HG02678 (cell line): ENCODE results near the gene PROS1.

Source experiments
- ATAC-seq: cut with Tn5 transposase; IDR thresholded peaks from one replicate; pipeline ENCODE4 v1.9.1; 2021; ENCODE audit warnings: mild to moderate bottlenecking, moderate library complexity; ENCODE audit not compliant: unreplicated experiment

Gene PROS1

DNA sequence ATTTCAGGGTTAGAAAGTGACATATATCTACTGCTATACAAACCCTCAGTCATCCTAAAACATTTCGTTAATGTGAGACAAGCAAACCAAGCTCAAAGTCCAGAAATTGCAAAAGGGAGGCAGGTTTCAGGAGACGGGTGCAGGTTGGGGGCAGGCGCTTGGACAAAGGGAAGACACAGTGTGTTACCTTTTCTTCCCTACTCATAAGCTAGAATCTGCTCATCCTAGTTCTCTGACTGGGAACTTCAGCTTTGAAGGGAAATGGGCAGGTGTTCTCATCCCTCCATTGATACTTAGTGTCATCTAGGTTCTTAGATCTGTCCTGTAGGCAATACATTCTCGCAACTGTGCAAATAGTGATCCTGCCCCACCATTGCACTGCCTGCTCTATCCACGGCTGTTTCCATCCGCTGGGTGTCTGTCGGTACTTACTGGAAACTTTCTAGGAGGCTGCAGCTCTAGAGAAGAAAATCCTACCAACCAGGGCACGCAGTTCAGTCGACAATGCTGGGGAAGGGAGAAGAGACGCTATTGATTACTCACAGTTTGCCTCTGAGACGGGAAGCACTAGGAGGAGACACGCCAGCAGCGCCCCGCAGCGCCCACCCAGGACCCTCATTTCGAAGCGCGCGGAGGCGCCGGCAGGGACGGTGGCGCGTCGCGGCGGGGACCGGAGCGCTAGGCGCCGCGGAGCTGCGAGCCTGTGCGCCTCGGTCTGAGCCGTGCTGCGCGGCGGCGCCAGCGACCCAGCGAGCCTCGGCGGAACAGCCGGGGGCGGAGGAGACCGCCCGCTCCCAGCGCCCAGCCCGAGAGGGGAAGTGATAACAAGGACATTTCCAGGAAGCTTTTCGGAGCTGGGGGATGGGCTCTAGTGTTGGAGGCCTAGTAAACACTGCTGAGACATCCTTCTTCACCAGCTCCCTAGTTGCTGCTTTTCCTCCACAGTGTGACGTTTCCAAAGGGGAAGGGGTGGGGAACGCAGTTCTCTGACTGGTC, at the start of gene PROS1:
PROS1 (minus strand) TSS at position 766 of the 996 bp plus-strand sequence; CDS start at position 619, 147 bp downstream.
- ATAC-seq = peak; percentile 86

DNA sequence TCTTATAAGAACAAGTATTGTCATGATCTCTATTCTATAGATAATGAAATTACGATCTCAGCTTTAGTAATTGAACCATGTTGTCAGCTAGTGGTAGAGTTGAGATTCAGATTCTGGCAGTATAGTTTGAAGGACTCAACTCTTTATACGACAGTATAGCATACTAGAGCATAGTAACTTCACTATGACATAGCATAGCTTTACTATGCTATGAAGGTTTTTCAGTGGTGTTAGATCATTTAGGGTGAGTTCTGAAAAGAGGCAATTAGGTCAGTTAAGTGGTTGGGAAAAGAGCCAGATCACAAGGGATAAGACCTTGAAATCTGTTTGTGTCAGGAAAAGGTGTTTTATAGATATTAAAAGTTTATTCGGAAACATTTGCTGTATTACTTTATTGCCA, 46.6 kb upstream of the PROS1 start:
- ATAC-seq = no peak

DNA sequence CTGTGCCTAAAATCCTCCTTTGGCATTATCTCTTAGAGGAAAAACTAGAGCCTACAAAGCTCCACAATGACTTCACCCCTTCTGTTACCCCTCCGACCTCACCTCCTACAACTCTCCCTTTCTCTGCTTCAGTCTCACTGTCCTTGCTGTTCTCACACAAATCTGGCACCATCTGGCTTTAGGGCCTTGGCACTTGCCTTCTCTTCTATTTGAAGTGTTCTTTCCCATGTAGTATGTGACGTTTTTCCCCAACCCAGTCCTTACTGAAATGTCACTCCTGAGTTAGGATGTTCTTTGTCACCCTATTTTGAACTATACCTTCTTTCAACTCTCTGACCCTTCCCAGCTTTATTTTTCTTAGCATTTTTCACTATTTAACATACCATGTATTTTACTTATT, 46.0 kb upstream of the PROS1 start:
- no peak for ATAC-seq

DNA sequence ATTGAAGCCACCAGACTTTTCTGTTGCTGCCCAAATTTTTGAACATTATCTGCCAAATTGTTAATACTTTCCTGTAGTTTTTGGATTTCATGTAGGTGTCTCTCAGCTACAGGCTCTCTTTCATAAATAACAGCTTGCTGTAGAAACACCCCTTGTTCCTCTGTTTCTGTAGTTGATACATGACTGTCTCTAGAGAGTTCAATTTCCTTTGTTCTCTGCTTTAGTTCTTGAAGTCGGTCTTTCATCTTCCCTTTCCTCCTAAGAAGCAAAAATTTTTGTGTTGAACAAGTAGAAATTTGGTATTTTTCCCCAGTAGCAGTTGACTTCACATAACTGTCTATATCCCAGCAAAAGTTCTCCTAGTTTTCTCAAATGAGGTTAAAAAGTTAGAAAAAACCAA, 41.3 kb upstream of the PROS1 start:
- no peak for ATAC-seq

DNA sequence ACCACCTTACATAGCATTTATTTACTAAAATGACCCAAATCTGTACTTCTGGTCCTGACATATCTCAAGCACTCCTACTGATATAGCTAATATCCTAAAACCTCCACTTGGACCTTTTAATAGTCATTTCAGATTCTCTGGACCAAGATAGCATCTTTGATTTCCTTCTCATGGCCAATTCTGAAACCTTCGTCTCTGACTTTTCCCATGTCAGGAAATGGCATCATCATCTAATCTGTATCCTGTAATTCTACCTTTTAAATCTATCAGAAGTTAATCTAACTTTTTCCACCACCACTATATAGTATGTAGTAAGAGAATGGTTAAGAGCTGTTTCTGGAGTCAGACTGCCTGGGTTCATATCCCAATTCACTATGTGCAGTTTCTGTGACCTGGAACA, 38.5 kb upstream of the PROS1 start:
- ATAC-seq = no peak

DNA sequence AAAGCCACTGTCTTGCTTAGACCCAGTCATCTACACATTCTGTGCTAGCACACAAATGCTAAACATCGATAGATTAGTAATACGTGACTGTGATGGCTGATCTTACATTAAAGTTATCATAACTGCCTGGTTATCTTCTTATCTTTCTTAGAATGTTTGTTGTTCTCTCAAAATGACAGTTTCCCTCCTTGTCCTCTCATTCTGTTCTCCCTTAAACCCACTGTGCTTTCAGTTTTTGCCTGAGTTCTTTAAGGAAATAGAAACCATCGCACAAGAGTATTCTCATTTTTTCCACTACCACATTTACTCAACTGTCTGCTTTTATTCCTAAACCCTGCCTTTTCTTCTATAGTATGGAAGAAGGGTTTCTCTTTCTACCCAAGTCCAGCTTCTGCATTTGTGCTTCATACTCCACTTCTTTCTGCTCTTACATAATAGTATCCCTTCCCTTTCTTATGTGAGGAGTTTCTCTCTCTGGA, 37.6 kb upstream of the PROS1 start:
- no peak for ATAC-seq

DNA sequence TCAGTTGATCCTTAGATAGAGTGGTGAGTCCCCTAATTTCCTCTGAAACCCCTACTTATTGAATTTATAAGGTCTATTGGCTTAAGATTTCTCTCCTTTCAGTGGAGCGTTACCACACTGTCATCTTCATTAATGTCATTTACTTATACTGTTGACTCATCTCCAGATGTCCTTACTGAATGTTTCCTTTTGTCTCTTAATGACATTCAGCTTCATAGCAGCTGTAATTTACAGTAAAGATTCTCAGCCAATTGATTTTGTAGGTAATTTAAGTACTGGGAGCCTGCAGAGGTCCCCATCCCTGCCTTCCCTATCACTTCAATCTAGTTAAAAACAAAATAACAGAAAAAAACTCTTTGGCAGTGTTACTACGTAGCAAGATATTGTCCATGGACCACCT, 35.9 kb upstream of the PROS1 start:
- no peak for ATAC-seq

DNA sequence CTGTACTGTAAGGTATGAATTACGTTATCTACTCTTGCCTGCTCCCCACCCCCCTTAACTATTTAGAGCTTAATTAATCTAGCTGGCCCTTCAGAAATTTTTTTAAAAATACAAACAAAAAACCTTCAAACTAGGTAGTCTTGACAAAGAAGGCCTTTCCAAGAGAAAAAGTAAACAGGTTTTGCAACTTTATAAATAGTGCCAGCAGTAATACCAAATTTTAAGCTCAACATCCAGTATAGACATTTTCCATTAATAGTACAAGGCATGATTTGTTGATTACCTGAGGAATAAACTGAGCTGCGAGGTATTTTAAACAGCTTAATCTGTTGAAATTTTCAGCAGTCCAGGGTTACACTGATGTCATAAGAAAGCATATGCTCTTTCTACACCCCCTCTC, 34.6 kb upstream of the PROS1 start:
- ATAC-seq = no peak

DNA sequence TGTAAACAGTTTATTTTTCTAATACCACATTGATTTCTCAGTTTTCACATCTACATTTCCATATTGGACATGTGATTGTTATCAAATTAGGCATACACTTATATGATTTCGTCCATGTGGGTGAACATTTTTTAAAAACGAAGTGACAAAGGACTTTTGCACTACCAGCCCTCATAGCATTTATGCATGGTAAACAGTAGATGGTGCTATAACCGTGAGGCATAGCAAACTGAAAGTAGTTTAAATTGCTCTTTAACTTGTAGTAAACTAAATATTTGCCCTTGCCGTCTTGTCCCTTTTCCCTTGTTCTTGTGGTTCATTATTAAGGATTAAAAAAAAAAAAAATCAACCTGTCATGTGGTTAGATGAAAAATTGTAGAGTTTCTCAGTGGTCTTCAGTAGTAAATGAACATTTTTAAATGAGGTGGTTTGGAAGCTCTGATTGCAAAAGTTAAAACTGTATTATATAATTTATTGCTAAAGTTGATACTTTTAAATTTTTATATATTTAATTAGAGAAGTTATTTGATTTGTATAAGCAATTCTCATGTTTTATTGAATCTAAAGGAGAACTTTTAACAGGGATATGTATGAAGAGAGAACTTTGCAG, 30.7 kb upstream of the PROS1 start:
- peak; percentile 93 for ATAC-seq

DNA sequence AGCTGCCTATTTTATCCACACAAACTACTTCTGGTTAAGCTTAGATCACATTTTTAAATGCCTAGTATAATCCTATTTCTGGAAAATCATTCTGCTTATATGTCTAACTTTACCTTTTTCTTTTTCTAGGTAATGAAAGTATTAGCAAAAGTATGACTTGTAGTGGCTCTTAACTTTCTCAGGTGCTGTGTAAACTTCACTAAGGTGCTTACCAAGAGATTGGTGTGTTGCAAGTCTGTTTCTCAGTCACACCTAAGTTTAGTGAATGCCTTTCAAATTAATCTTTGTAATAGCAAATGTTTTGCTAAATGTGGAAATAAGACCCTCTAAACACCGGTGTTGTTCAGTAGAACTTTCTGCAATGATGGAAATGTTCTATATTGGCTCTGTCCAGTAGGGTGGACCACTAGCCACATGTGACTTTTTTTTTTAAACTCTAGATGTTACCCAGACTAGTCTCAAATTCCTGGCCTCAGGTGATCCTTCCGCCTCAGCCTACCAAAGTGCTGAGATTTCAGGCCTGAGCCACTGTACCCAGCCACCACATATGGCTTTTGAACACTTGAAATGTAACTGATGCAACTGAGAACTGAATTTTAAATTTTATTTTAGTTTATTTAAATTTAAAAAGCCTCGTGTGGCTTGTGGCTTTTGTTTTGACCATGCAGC, 28.3 kb upstream of the PROS1 start:
- no peak for ATAC-seq

DNA sequence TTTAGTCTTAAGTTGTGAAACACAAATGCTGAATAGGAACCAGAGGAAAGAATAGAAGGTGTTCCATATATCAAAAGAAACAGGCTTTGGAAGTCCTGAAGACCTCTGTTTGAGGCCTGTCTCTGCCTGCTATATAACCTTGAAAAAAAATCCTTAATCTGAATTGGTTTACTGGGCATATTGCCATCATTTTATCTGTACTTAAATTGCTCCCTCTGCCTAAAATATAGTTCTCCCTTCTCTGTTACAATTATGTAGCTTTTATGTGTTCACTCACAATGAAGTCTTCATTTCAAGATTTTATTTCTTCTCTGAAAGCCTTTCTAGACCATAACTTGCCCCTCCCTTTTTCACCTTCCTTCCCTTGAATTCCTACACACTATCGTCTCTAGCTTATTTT, 27.5 kb upstream of the PROS1 start:
- no peak for ATAC-seq

DNA sequence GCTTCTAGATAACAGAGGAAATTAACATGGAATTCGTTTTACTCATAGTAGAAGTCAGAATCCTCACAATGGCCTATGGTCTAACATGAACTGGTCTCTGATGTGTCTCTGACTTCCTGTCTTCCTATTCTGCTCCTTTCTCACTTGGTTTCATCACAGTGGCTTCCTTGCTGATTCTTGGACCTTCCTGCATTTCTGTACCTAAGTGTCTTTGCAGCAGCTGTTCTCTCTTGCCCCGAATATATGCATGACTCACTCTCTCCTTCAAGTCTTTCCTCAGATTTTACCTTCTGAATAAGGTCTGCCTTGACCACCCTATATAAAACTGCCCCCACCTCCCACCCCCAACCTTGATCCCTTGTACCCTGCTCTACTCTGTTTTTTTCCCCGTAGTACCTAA, 20.4 kb upstream of the PROS1 start:
- no peak for ATAC-seq

DNA sequence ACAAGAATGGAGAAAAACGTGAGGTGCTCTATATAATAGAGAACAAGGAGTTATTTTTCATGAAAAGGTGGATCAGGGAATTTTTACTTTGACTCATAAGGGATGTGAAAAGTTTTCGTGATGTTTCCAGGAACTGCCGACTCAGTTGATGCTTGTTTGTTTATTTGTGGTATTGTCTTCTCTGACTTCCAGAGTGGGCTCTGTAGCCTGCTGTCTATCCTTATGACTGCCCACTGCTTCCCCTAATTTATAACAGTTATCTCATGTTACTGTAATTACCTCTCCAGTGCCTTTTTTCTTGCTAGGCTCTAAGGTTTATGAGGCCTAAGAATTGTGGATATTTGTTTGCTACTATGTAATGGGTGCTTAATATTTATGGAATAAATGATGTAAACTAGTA, 18.5 kb upstream of the PROS1 start:
- no peak for ATAC-seq

DNA sequence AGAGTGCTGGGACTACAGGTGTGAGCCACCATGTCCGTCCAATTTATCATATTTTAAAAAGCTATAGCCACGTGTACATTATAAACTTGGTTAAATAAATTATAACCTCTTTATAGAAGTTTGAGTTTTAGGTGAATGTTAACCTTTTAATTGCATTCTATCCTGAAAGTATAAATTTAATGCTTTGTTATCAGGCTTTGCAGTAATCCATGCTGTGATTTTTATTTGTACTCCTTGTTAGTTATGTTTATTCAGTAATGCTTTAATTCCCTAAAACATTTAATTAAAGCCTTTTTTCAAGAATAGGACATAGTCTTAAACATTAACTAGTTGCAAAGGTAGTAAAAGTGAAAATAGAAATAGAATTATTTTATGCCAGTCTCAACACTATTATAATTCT, 17.9 kb upstream of the PROS1 start:
- no peak for ATAC-seq

DNA sequence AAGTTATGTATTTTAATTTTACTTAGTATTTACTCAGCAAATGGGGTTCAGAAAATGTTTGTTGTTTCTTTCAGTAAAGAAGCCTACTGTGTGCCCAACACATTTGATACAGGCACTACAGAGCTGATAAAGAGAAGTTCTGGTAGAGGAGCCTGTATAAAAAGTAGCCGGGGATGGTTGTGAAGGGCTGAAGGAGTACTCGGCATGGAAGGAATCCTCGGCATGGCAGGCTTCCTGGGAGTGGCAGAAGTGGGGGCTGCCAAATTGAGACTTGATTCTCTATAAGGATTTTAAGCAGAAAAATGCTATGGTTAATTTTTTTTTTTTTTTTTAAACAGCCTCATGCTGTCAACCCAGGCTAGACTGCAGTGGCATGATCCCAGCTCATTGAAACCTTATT, 15.5 kb upstream of the PROS1 start:
- no peak for ATAC-seq

DNA sequence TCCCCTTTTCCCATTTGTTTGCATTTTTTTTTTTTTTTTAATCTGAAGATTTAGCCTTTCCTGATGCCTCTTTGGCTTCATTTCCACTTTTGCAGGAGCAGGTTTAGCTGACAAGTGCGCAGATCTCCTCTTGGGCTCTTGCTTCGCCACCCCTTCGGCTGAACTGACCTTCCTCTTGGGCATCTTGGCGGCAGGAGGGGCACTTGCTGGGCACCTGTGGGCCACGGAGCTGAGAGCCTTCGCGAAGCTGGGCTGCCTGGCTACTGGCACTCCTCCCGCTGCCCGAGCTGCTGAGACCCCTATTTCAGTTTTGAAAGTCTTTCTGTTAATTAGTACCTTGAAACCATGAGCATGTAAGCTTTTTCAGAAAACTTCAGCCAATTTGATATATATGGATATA, 15.1 kb upstream of the PROS1 start:
- no peak for ATAC-seq

DNA sequence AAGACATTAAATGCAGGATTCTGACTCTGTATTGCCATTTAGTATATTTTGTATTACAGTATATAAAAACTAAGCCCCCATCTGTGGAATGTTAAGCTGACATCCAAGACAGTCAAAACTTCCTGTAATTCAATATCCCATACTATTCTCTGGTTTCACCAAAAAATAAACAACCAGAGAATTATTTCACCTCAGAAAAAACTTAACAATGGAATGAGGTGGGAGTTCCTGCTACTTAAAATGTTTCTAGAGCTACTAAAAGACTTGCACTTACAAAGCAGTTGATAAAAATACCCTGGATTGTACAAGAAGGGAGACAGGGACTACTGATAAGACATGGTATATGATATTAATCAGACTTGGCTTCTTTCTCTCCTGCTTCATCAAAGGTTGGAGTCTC, 14.6 kb upstream of the PROS1 start:
- ATAC-seq = no peak

DNA sequence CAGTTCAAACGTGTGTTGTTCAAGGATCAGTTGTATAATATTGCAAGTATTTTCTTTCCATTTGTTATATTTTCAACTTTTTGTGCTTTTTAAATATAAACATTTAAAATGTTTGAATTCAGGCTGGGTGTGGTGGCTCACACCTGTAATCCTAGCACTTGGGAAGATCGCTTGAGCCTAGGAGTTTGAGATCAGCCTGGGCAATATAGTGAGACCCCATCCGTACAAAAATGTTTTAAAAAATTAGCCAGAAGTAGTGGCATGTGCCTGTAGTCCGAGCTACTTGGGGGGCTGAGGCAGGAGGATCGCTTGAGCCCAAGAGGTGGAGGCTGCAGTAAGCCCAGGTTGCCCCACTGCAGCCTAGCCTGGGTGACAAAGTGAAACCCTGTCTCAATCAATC, 10.9 kb upstream of the PROS1 start:
- no peak for ATAC-seq

DNA sequence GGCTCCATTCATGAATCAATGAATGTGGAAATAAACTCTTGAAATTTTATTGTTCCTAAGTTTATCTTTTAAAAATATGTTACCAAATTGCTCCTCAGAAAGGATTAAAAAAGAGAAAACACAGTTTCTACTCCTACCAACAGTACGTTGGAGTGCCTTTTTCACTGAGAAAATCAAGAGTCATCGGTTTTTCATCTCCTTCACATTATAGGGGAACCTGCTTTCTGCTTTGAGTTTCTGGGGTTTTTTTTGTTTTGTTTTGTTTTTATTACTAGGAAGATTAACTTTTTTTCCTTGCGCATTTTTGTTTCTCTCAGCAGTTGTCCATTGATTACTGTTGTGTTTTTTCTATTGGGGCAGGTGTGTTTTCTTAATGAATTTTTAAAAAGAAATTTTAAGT, 9.7 kb upstream of the PROS1 start:
- ATAC-seq = no peak

DNA sequence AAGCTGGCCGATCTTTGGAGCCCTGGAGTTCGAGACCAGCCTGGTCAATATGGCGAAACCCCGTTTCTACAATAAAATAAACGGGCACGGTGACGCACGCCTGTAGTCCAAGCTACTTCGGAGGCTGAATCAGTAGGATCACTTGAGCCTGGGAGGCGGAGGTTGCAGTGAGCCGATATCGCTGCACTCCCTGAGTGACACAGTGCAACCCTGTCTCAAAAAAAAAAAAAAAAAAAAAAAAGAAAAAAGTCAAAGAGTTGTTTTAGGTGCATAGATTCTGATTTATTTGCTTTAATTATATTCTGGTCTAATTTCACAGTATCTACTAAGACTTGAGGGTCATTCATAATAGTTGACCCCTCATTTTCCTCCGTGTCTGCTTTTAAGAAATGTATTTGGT, 8.0 kb upstream of the PROS1 start:
- no peak for ATAC-seq

DNA sequence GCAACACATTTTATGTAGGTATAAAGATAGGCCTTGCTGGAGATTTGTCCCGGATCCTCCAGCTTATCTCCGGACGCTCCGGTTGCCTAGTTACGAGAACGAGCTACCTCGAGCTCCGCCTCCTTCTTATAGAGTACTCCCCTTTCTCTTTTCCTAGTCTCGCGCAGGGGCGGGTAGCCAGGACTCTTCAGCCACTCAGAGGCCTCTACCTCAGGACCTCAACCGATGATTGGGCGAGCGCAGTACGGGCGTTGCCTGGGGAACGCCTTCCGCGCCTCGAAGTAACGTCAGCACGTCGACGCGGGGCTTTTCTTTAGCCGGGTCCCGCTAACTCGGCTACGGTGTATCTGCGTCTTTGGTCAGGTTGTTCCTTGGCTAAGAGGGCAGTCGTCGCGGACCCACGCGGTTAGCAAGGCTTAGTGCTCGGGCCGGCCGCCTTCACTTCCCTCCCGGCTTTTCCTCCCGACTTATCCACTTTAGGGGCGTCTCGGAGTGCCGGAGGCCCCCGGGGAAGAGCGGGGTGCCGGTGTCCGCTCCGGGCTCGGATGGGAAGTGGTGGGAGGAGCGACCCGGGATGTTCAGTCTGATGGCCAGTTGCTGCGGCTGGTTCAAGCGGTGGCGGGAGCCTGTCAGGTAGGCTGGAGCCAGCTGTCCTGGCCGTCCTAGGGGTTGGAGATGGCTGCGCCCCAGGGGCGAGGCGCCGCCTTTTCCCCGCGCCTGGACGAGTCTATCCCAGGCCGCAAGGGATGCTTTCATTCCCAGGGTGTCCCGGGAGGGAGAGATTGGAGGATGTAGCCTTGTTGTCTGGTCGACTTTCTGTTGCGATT, 6.4 kb upstream of the PROS1 start, which contains the start of gene ARL13B:
ARL13B (plus strand) TSS at position 306 of the 827 bp plus-strand sequence; CDS start at position 575, 269 bp downstream.
- ATAC-seq = peak; percentile 100
